Kidney glomerular epithelial cell (primary cell): ENCODE measurements around the gene LIN7A.
"Not testable (repeated sequence)": the region's sequence is repeated elsewhere in the genome, so short reads cannot be mapped to it uniquely, and the experiment has no call there.

Experiments used
- DNase-seq: peaks from one replicate; lab custom pipeline; 2025; lab: John Stamatoyannopoulos, UW

LIN7A gene

DNA sequence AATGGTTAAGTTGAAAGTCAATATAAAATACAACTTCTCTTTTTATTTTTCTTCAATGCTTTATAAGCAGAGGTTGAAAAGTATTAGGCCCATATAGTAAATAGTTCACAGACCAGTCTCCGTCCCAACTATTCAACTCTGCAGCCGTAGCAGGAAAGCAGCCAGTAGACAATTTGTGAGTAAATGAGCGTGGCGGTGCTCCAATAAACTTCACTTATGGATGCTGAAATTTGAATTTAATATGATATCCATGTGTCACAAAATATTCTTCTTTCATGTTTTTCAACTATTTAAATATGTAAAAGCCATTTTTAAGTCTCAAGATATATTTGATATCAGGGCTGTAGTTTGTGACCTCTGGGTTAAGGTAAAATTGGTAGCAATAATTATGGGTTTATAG lies 17.7 kb downstream of the LIN7A start:
- no peak for DNase-seq

- no peak for DNase-seq
Measured at GRCh38 chr12:80917651-80918050, 20.1 kb downstream of the LIN7A start.

- DNase-seq, result no peak
Measured at GRCh38 chr12:80912901-80913770, 24.6 kb downstream of the LIN7A start.

- no peak for DNase-seq
Measured at GRCh38 chr12:80909370-80909769, 28.4 kb downstream of the LIN7A start.

DNA sequence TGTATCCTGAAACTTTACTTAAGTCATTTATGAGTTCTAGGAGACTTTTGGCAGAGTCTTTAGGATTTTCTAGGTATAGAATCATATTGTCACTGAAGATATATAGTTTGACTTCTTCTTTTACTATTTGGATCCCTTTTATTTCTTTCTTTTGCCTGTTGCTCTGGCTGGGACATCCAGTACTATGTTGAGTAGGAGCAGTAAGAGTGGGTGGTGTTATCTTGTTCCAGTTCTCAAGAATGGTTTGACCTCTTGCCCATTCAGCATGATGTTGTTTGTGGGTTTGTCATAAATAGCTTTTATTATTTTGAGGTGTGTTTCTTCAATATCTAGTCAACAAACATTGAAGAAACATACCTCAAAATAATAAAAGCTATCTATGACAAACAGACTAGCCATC lies 35.0 kb downstream of the LIN7A start:
- no peak for DNase-seq

DNA sequence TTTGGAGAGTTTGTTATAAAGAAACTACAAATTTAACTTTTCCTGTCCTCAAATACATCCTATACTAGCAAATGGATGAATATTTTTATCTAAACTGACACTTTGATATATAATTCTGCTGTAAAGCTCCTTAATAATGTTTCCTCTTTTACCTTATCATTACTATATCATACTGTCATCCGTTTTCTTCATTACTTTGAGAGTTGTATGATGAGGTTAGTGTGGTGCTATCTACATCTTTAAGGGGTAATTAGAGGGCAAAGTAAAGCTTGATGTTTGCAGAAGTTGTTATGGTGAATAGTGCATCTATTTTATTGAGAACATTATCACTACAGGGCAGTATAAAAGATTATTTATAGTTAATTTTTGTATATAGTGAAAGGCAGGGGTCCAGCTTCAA lies 36.1 kb downstream of the LIN7A start:
- DNase-seq, result no peak

DNA sequence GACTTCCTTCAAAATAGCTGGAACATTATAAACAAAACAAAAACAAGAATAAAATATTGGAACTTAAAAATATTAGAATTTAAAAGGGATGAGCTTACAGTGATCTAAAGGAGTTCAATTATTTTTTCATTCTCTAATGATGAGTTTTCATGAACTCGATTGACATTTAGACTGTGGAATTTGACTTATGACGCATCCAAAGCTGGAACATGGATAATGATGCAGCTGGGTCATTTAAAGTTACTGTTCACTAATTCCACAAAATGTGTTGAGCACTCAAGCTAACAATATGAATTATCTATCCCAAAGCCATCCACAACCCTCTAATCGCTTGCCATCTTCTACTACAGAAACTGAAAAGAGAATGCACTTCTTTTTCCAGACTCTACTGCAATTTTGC lies 42.5 kb downstream of the LIN7A start:
- DNase-seq, result no peak

GRCh38 chr12:80894179-80894578 lies 43.6 kb downstream of the LIN7A start:
- DNase-seq, result no peak

GRCh38 chr12:80892597-80893445 lies 44.9 kb downstream of the LIN7A start:
- DNase-seq, result no peak

- DNase-seq, result no peak
Measured at GRCh38 chr12:80884651-80885050, 53.1 kb downstream of the LIN7A start.

DNA sequence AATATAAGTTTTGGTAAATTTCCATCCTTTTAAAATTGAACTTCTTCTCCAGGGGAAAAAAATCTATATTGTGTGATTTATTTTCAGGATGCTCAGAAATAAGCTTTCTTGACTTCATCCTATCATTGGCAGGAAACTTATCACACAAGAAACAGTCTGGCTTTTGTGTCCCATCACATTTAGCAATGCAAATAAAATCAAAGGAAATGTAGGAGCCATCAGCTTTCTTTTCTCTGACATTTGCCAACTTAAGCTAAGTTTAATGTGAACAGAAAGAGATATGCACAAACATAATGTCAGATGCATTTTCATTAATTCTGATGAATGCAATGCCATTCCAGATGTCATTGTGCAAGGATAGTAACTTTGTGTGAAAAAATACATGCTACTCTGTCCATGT lies 56.6 kb downstream of the LIN7A start:
- no peak for DNase-seq

- DNase-seq, result not testable (repeated sequence)
Measured at GRCh38 chr12:80878452-80878851, 59.3 kb downstream of the LIN7A start.

GRCh38 chr12:80877721-80878265 lies 59.9 kb downstream of the LIN7A start:
- no peak for DNase-seq

GRCh38 chr12:80872053-80872452 lies 65.7 kb downstream of the LIN7A start:
- DNase-seq, result no peak

DNA sequence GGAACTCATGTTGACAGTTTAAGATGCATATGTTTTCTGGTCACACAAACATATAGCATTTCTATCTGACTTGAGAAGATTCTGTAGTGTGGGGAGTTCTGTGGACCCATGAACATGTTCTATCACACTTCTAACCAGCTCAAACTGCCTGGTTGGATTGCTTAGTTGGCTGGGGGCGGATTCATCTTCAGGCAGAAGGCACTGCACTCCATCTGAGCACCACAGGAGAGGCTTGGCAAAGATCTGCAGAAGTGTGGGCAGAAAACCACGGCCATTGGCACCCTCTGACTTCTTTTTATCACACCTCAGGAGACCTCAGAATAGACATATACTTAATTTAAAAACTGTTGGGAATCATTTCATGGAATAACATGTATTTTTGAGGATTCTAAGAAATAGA lies 68.5 kb downstream of the LIN7A start:
- DNase-seq, result no peak

DNA sequence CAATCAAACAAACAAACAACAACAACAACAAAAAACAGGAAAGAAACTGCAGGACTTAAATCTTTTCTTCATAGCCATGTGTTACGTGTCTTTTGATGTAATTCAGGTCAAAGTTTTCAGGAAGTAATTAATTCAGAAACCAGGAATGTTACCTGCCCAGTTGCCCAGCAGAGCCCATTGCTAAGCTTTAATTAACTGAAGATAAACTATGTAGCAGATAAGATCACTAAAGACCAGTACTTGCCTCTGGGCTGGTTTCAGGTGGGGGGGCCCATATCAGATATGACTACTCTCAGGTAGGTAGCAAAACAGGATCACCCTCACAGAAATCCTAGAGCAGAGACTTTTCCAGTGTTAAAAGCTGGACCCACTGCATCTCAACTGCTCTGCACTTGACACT lies 69.2 kb downstream of the LIN7A start:
- DNase-seq, result no peak

DNA sequence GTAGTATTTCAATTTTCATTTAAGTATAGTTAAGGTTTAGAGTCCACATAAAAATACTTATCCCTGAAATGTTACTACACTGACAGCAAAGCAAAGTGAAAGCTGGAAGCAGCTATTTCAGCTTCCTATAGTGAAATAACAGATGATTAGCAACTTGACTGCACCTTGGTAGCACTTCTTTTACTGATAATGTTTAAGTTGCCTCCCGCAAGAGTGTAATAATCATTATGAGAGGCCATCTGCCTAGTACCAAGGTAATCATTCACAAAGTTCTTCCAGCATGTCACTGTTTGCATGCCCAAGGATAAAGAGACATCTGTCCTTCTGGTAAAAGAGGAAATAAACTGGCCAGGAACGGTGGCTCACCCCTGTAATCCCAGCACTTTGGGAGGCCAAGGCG lies 69.8 kb downstream of the LIN7A start:
- no peak for DNase-seq

DNA sequence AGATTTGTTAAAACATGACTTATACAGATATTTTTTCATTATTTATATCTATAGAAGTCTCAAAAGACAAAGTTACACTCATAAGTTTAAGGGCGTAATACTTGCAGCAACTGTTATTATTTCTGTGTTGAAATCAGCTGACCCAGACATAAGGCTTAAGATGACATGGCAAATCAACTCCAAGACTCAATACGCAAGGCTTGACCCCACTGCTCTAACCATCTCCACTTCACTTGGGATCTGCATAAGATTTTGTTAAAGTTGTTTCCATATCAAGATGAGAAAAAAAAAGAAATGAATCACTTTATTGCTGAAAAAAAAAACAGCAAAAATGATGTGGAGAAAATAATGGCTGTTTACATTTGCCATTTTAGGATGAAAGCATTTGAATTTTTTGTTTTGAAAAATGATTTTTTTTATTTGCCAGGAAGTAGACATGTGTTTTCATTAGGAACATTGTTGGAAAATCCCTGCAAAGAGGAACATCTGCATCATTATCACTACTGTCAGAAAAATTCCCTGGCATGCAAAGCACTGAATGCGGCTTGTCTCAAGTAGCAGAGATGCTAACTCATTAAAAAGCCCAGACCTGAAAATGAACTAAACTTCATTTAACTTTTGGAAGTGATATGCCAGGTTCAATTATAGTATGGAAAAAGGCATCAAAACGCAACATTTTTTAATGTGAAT lies 73.5 kb downstream of the LIN7A start:
- no peak for DNase-seq

- no peak for DNase-seq
Measured at GRCh38 chr12:80862531-80862930, 75.2 kb downstream of the LIN7A start.

DNA sequence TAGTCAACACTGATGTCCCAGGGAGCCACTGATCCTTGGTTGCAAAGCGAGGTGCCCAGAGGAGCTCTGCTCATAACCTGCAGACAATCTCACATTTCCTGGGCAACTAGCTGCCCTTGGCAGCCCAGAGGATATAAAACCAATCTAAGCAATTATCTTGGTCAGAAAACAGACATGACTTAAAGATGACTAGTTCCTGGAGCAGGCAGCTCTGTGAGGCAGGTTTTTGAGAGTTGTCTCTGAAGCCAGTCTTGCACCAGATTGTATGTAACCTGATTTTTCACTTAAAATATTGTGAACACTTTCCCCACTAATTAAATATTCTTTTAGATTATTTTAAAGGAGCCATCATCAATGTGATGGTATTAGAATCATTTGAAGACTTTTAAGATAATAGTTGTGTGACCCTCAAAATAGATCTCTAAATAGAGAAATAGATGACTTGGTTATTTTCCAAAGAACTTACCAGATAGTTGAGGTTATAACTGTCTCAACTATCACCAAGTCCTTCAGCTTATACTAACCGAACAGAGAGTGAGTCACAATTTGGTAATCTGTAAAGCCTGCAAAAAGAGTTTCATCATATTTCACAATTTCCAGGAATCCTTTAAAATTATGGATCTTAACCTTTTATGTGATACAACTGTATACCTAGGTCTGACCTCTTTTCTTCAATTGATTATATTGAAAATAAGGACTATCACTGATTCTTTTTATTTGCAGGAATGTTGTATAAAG lies 75.9 kb downstream of the LIN7A start:
- no peak for DNase-seq

- DNase-seq, result no peak
Measured at GRCh38 chr12:80860928-80861327, 76.8 kb downstream of the LIN7A start.

GRCh38 chr12:80860206-80860605 lies 77.5 kb downstream of the LIN7A start:
- DNase-seq, result no peak
